Measurements from ENCODE around the gene RNF115. TPM values are rescaled to one million over a fixed set of nuclear protein-coding genes. Genes with fewer than 3 reads are reported as not detected.

The RNF115 gene
- total and polyA plus RNA-seq, 2 of the 8 experiments (the other 6 are each of a cell fraction or from before 2014, with no cell fraction given): 4.7 to 10.8 TPM

DNA sequence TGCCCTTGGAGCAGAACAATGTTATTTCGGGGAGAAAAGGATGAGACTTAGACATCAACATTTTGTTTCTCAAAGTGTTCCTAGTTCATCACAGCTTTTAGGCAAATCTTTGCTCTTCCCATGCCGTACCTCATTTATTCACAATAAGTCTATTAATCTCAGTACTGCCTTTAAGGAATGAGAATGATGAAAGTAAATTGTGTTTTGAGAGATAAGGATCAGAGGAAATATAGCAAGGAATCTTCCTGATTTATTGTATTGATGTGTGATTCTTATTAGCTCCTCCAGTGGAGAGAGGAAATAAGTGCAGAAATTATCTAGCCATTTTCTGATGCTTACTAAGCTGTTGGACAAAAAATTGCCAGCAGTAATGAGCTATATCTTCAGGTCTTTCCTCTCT is 2.1 kb upstream of the RNF115 start:
- Histone ChIP-seq H3K56ac (replicated peaks; ENCODE audit: insufficient read length, low read depth, low read length) (no peak overlapping the region), H3K36me3 (ENCODE audit: control insufficient read depth in 2 of 4, insufficient read depth in 4 of 4, low read length in 3 of 4) (peaks cover 10 to 47% (median 29%) of the 10 kb centered on the region in 4 experiments; a peak in 7 of 8 replicates), H3K18ac (ENCODE audit: extremely low read depth, low read length) (no peak overlapping the region), H2BK15ac (ENCODE audit: low read length) (no peak overlapping the region), H3K4ac (replicated peaks; ENCODE audit: insufficient read length, low read depth, low read length) (no peak overlapping the region), H3K79me1 (ENCODE audit: low read depth, low read length) (no peaks in the 10 kb centered on the region), H3K23ac (ENCODE audit: insufficient read length) (no peak overlapping the region), H3K4me3 (ENCODE audit: extremely low read depth in 1 of 4, insufficient read depth in 2 of 4, low read depth in 3 of 4, low read length in 4 of 4) (no peak overlapping the region), H2AK5ac (ENCODE audit: low read depth, low read length) (no peak overlapping the region), H2BK5ac (ENCODE audit: low read depth, low read length) (no peak overlapping the region), H4K20me1 (replicated peaks in 1 of 2; ENCODE audit: control insufficient read depth in 1 of 2, insufficient read depth in 2 of 2, low read length in 2 of 2) (peaks cover 2 to 3% of the 10 kb centered on the region in 2 experiments), H4K8ac (ENCODE audit: extremely low read depth, insufficient read depth, low read length) (no peak overlapping the region), H3K9ac (replicated peaks in 1 of 4; ENCODE audit: extremely low read depth in 1 of 4, low read depth in 3 of 4, low read length in 3 of 4) (no peak overlapping the region), H3K23me2 (ENCODE audit: low read depth, low read length) (peaks cover 5% of the 10 kb centered on the region; the same call in 1 of the 2 replicates), H2AFZ (ENCODE audit: low read length) (no peak overlapping the region), H3K79me2 (ENCODE audit: control insufficient read depth in 1 of 2, insufficient read depth in 2 of 2, low read length in 2 of 2) (peaks cover 0 to 13% of the 10 kb centered on the region in 2 experiments; a peak in 3 of 4 replicates), H3K4me2 (ENCODE audit: insufficient read depth in 1 of 2, low read depth in 2 of 2, low read length in 2 of 2) (no peak overlapping the region), H2BK20ac (ENCODE audit: low read length) (no peak overlapping the region), H3K27me3 (replicated peaks in 1 of 4; ENCODE audit: control insufficient read depth in 3 of 4, extremely low read depth in 1 of 4, insufficient read depth in 3 of 4, low read length in 3 of 4) (no peaks in the 10 kb centered on the region), H4K5ac (ENCODE audit: insufficient read length, low read depth, low read length) (no peak overlapping the region), H3K27ac (ENCODE audit: low read depth, low read length) (no peak overlapping the region), H4K91ac (replicated peaks; ENCODE audit: insufficient read length, low read length) (no peak overlapping the region), H2BK12ac (ENCODE audit: low read depth, low read length) (no peak overlapping the region), H2BK120ac (replicated peaks; ENCODE audit: low read depth, low read length) (no peak overlapping the region), H3K9me3 (ENCODE audit: insufficient read depth in 2 of 2, low read depth in 1 of 2, low read length in 1 of 2) (no peaks in the 10 kb centered on the region), H3K4me1 (replicated peaks in 1 of 4; ENCODE audit: control insufficient read depth in 3 of 4, insufficient read depth in 4 of 4, low read length in 3 of 4) (peaks cover 0 to 4% (median 0%) of the 10 kb centered on the region in 4 experiments; a peak in 1 of 7 replicates), H3K14ac (ENCODE audit: insufficient read length) (no peak overlapping the region)
- FAIRE-seq (no peak), DNase-seq (ENCODE audit: low read depth in 1 of 2, low spot score in 2 of 2) (no peak)
- WGBS, 2 experiments (ENCODE audit: extremely low coverage in 1 of 2, insufficient coverage in 1 of 2, insufficient read length in 1 of 2, insufficient replicate concordance in 2 of 2, low coverage in 1 of 2, low lambda C conversion rate in 2 of 2, missing lambda C conversion rate in 1 of 2): 86% methylated on average over 2 of the region's 2 CpGs; no CpG with 5 or more reads in 1 of the 2 experiments
- ChIA-PET POLR2A (ENCODE audit: partially characterized antibody) (interaction anchor here (0.7 to 3.9 kb wide), 5 partner anchors 19 to 545 kb away, joined by 3 to 25 read pairs (median 7); partner anchors contain the start of genes NUDT17 and PIAS3), CTCF (ENCODE audit: partially characterized antibody) (interaction anchor here (1.4 to 14.5 kb wide), 2 partner anchors 21 to 33 kb away, joined by 4 to 109 read pairs; partner anchors contain the start of genes NUDT17 and PIAS3)
- TF ChIP-seq MAFK (IDR thresholded peaks at IDR 0.05; ENCODE audit: low read depth, low read length) (no peak), EGR1 (IDR thresholded peaks at IDR 0.05; ENCODE audit: borderline replicate concordance, low read depth, low read length) (no peak), NRF1 (IDR thresholded peaks at IDR 0.05; ENCODE audit: low read depth, low read length) (no peak), CHD2 (IDR thresholded peaks at IDR 0.05; ENCODE audit: low read length) (no peak), SAP30 (IDR thresholded peaks at IDR 0.05; ENCODE audit: insufficient read depth, insufficient replicate concordance, low read length) (no peak), TBP (IDR thresholded peaks at IDR 0.05; ENCODE audit: low read depth, low read length) (no peak), SP4 (IDR thresholded peaks at IDR 0.05; ENCODE audit: low read length) (no peak), FOSL1 (IDR thresholded peaks at IDR 0.05; ENCODE audit: insufficient read depth, low read depth, low read length) (no peak), TEAD4 (IDR thresholded peaks at IDR 0.05; ENCODE audit: low read depth, low read length) (no peak), POLR2AphosphoS5 (IDR thresholded peaks at IDR 0.05; ENCODE audit: low read depth, low read length) (no peak), SUZ12 (IDR thresholded peaks at IDR 0.05; ENCODE audit: low read length) (no peak)
- TF ChIP-seq, protein P1, sequence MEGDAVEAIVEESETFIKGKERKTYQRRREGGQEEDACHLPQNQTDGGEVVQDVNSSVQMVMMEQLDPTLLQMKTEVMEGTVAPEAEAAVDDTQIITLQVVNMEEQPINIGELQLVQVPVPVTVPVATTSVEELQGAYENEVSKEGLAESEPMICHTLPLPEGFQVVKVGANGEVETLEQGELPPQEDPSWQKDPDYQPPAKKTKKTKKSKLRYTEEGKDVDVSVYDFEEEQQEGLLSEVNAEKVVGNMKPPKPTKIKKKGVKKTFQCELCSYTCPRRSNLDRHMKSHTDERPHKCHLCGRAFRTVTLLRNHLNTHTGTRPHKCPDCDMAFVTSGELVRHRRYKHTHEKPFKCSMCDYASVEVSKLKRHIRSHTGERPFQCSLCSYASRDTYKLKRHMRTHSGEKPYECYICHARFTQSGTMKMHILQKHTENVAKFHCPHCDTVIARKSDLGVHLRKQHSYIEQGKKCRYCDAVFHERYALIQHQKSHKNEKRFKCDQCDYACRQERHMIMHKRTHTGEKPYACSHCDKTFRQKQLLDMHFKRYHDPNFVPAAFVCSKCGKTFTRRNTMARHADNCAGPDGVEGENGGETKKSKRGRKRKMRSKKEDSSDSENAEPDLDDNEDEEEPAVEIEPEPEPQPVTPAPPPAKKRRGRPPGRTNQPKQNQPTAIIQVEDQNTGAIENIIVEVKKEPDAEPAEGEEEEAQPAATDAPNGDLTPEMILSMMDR (IDR thresholded peaks at IDR 0.05; ENCODE audit: control extremely low read depth in 1 of 3, insufficient read depth in 1 of 3, low read depth in 1 of 3, low read length in 3 of 3): no peak

All from H1 (cell line).